Measurements from ENCODE around the gene MAPKAPK2.

GRCh38 chr1:206693592-206693991, 8.9 kb downstream of the MAPKAPK2 start:
- TF ChIP-seq CTCF (IDR thresholded peaks at IDR 0.05) (no peak), POLR2A (IDR thresholded peaks at IDR 0.05) (no peak), EP300 (IDR thresholded peaks at IDR 0.05) (no peak), POLR2AphosphoS5 (IDR thresholded peaks at IDR 0.05) (peak in 3 of 4 donors; percentile 33 to 48 (median 36))

Measured in sigmoid colon (tissue), 4 donors.